Tibial nerve (tissue), 3 donors: Measurements from ENCODE around the gene OR2A7.
"Not testable (repeated sequence)": the region's sequence is repeated elsewhere in the genome, so short reads cannot be mapped to it uniquely, and the experiment has no call there.

Experiments
- CTCF ChIP-seq, 5 experiments: fragments of 200-600 bp in 3 of 5; fragments of 450-650 bp in 2 of 5; sonication (generic) in 3 of 5; IDR thresholded peaks; one replicate each; pipeline ENCODE4 v1.5.1; 2016 to 2019; ENCODE audit warnings: antibody characterized with exemption in 5 of 5, mild to moderate bottlenecking in 3 of 5, moderate library complexity in 2 of 5
- POLR2A ChIP-seq, 2 donors: fragments of 450-650 bp; IDR thresholded peaks; one replicate each; pipeline ENCODE4 v1.6.1; 2017; ENCODE audit warnings: antibody characterized with exemption in 2 of 2, mild to moderate bottlenecking in 2 of 2, moderate library complexity in 2 of 2

GRCh38 chr7:144309702-144310101, 45.1 kb upstream of the OR2A7 start:
- TF ChIP-seq POLR2A, CTCF (IDR thresholded peaks at IDR 0.05): not testable (repeated sequence)
